Mucosa of descending colon (tissue), 3 donors: Measurements from ENCODE around the gene CPEB2. TPM values are rescaled to one million over a fixed set of nuclear protein-coding genes. Genes with fewer than 3 reads are reported as not detected.

Source experiments
- ATAC-seq: fragments of 200-7000 bp; cut with Tn5 transposase; one replicate; pipeline ENCODE4 v1.9.1; 2020; ENCODE audit warnings: mild to moderate bottlenecking, moderate library complexity
- DNase-seq, 3 donors: peaks; one replicate each; pipeline ENCODE4 v3.0.0-alpha.2; 2020
- H3K36me3 ChIP-seq: fragments of 200-600 bp; one replicate; pipeline ENCODE4 v1.8.0; 2021; ENCODE audit warnings: low read depth, mild to moderate bottlenecking
- H3K4me1 ChIP-seq: fragments of 200-600 bp; one replicate; pipeline ENCODE4 v1.8.0; 2021; ENCODE audit warnings: low read depth, mild to moderate bottlenecking
- H3K4me3 ChIP-seq: fragments of 200-600 bp; one replicate; pipeline ENCODE4 v1.8.0; 2021; ENCODE audit warnings: mild to moderate bottlenecking
- H3K9me3 ChIP-seq: fragments of 200-600 bp; one replicate; pipeline ENCODE4 v1.8.0; 2021; ENCODE audit warnings: mild to moderate bottlenecking
- intact Hi-C, 2 donors: fragments of 100-400 bp; cut with DNase I in 1 of 2; cut with micrococcal nuclease in 1 of 2; formaldehyde crosslinking; loops; one replicate each; pipeline versions ENCODE4 v1.11.0 to v1.11.1; 2022; cut with DNase I, micrococcal nuclease
- long read RNA-seq, 2 donors: library from polyadenylated mRNA; unstranded; transcript quantifications; one replicate each; pipeline ENCODE4 v2.0.0, GENCODE V29; 2019 to 2021
- total RNA-seq, 3 donors: library from RNA; stranded (reverse); fragmentation: NEBNext Ultra II Directional in 2 of 3; extraction: Animal tissue kit (Norgen Biotek cat#: 25700) in 2 of 3; gene quantifications; one replicate each; pipeline versions ENCODE4 v1.2.1 to v1.2.4, GENCODE V29; 2021 to 2023
- TF ChIP-seq, protein P1 (sequence below): fragments of 200-600 bp; IDR thresholded peaks from one replicate; pipeline ENCODE4 v1.8.0; 2022; ENCODE audit warnings: antibody characterized with exemption, mild to moderate bottlenecking
- donor health status: DM: no; HTN: no; CAD: no; lungs with moderate emphysema.
- donor health status: DM: no; HTN: no; CAD: no.
- donor health status: DM: no; HTN: yes; CAD: no.

The CPEB2 gene
- total RNA-seq: 10 to 100 TPM; 25.5 to 47.9 (median 29.7) TPM
- long read RNA-seq, donor 1, full-length matches to known transcripts: 10 of 21 reads
- long read RNA-seq, donor 1, partial matches to known transcripts: 0 of 21 reads
- long read RNA-seq, donor 1, other reads (novel, unspliced or antisense): 11 of 21 reads
- long read RNA-seq, donor 2, partial matches to known transcripts: 0 of 3 reads
- long read RNA-seq, donor 2, other reads (novel, unspliced or antisense): 3 of 3 reads

- H3K4me3 ChIP-seq: peak within 1 kb of the TSS; percentile 99
- TF ChIP-seq, protein P1, sequence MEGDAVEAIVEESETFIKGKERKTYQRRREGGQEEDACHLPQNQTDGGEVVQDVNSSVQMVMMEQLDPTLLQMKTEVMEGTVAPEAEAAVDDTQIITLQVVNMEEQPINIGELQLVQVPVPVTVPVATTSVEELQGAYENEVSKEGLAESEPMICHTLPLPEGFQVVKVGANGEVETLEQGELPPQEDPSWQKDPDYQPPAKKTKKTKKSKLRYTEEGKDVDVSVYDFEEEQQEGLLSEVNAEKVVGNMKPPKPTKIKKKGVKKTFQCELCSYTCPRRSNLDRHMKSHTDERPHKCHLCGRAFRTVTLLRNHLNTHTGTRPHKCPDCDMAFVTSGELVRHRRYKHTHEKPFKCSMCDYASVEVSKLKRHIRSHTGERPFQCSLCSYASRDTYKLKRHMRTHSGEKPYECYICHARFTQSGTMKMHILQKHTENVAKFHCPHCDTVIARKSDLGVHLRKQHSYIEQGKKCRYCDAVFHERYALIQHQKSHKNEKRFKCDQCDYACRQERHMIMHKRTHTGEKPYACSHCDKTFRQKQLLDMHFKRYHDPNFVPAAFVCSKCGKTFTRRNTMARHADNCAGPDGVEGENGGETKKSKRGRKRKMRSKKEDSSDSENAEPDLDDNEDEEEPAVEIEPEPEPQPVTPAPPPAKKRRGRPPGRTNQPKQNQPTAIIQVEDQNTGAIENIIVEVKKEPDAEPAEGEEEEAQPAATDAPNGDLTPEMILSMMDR: no peak
- no peaks in the 10 kb centered on the region for H3K9me3 ChIP-seq
- H3K36me3 ChIP-seq: no peaks in the 10 kb centered on the region
- H3K4me1 ChIP-seq: peaks cover 10% of the 10 kb centered on the region
- ATAC-seq (peak; percentile 84), DNase-seq (peak; percentile 96 to 97 (median 97))
- intact Hi-C loops: no loop called here
Measured at GRCh38 chr4:15001869-15002658, at the start of gene CPEB2. Gene CPEB2 (plus strand): TSS chr4:15002481. CDS start chr4:15002674, 193 bp downstream.

- Histone ChIP-seq H3K4me3 (no peak overlapping the region), H3K36me3 (no peaks in the 10 kb centered on the region), H3K9me3 (no peaks in the 10 kb centered on the region), H3K4me1 (no peaks in the 10 kb centered on the region)
- no peak for DNase-seq
- TF ChIP-seq, protein P1: no peak
- intact Hi-C loops: no loop called here
- ATAC-seq: peak; percentile 62
Measured at GRCh38 chr4:14958436-14958835, 43.8 kb upstream of the CPEB2 start.

GRCh38 chr4:14961292-14961691 lies 41.0 kb upstream of the CPEB2 start:
- H3K4me3 ChIP-seq: no peak overlapping the region
- H3K4me1 ChIP-seq: no peaks in the 10 kb centered on the region
- no peak for ATAC-seq
- intact Hi-C loops: no loop called here
- no peaks in the 10 kb centered on the region for H3K9me3 ChIP-seq
- H3K36me3 ChIP-seq: no peaks in the 10 kb centered on the region
- TF ChIP-seq, protein P1: no peak
- no peak for DNase-seq

DNA sequence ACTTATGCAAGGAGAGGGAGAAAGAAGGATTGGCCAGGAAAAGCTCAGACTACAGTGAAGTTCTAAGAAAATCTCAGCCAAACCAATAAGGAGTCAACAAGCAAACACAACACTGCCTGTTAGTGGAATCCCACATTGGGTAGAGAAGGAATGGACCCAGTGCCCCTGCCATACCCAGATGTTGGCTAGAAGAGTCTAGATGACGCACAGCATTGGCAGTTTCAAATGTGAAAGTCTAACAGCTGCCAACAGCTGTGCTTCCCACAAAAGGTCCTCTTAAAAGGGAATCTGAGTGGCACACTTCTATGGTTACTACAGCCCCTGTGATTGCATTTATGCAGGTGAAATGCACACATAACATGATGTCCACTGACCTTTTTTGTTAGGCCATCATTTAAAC lies 37.2 kb upstream of the CPEB2 start:
- ATAC-seq (no peak), DNase-seq (no peak)
- TF ChIP-seq, protein P1: no peak
- no peaks in the 10 kb centered on the region for H3K4me1 ChIP-seq
- intact Hi-C loops: no loop called here
- H3K36me3 ChIP-seq: no peaks in the 10 kb centered on the region
- H3K9me3 ChIP-seq: no peaks in the 10 kb centered on the region
- no peak overlapping the region for H3K4me3 ChIP-seq

DNA sequence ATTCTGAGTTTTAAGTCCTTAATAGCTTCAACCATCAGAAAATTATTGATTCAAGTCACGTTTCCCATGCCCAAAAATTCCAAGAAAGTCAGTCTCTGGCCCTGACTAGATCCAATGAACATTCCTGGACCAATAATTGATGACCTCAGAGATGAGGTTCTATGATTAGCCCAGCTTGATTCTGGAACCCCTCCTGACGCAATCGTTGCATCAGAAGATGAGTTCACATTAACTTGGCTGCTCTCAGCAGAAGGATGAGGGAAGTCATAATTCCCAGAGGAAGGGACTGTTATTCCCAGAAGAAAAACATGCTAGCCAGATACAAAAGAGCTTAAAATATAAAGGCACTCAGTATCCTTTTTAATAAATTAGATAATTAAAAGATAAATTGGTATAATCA lies 34.3 kb upstream of the CPEB2 start:
- TF ChIP-seq, protein P1: no peak

More for the DNA sequence above, 34.3 kb upstream of the CPEB2 start:
- H3K9me3 ChIP-seq: no peaks in the 10 kb centered on the region
- H3K4me1 ChIP-seq: no peaks in the 10 kb centered on the region
- no peak overlapping the region for H3K4me3 ChIP-seq
- intact Hi-C loops: no loop called here
- H3K36me3 ChIP-seq: no peaks in the 10 kb centered on the region
- DNase-seq: no peak
- no peak for ATAC-seq
